ENCODE measurements around the gene EXTL1. TPM values are rescaled to one million over a fixed set of nuclear protein-coding genes. Genes with fewer than 3 reads are reported as not detected.

EXTL1 gene
- total RNA-seq, 1 donor from 2014 or later, result 0.85 TPM

- no peak overlapping the region for H3K4me3 ChIP-seq
- intact Hi-C loops (cut with DNase I), result no loop called here
- H3K27me3 ChIP-seq, result no peaks in the 10 kb centered on the region
- no peaks in the 10 kb centered on the region for H3K4me1 ChIP-seq
- H3K9me3 ChIP-seq, result no peaks in the 10 kb centered on the region
- DNase-seq (ENCODE audit: low spot score in 2 of 2), result no peak
- TF ChIP-seq CTCF (IDR thresholded peaks at IDR 0.05), result no peak
- H3K36me3 ChIP-seq, result no peaks in the 10 kb centered on the region
- H3K27ac ChIP-seq, result no peak overlapping the region
Observed at GRCh38 chr1:26069941-26070295, 48.3 kb downstream of the EXTL1 start.

- H3K9me3 ChIP-seq, result no peaks in the 10 kb centered on the region
- DNase-seq (ENCODE audit: low spot score in 2 of 2), result no peak
- intact Hi-C loops (cut with DNase I), result no loop called here
- no peak for TF ChIP-seq CTCF (IDR thresholded peaks at IDR 0.05)
- no peak overlapping the region for H3K4me3 ChIP-seq
- no peaks in the 10 kb centered on the region for H3K36me3 ChIP-seq
- H3K27me3 ChIP-seq, result no peaks in the 10 kb centered on the region
- H3K4me1 ChIP-seq, result no peaks in the 10 kb centered on the region
- no peak overlapping the region for H3K27ac ChIP-seq
Observed at GRCh38 chr1:26070296-26070962, 48.9 kb downstream of the EXTL1 start.

- H3K4me1 ChIP-seq, result no peaks in the 10 kb centered on the region
- no peak for TF ChIP-seq CTCF (IDR thresholded peaks at IDR 0.05)
- intact Hi-C loops (cut with DNase I), result no loop called here
- no peaks in the 10 kb centered on the region for H3K36me3 ChIP-seq
- no peak for DNase-seq (ENCODE audit: low spot score in 2 of 2)
- no peaks in the 10 kb centered on the region for H3K27me3 ChIP-seq
- H3K27ac ChIP-seq, result no peak overlapping the region
- no peak overlapping the region for H3K4me3 ChIP-seq
- no peaks in the 10 kb centered on the region for H3K9me3 ChIP-seq
Observed at GRCh38 chr1:26070963-26071342, 49.4 kb downstream of the EXTL1 start.

GRCh38 chr1:26072305-26072704 is 50.7 kb downstream of the EXTL1 start:
- intact Hi-C loops (cut with DNase I), result no loop called here
- Histone ChIP-seq H3K36me3 (no peaks in the 10 kb centered on the region), H3K4me1 (no peaks in the 10 kb centered on the region), H3K27ac (no peak overlapping the region), H3K9me3 (no peaks in the 10 kb centered on the region), H3K27me3 (no peaks in the 10 kb centered on the region), H3K4me3 (no peak overlapping the region)
- no peak for TF ChIP-seq CTCF (IDR thresholded peaks at IDR 0.05)
- DNase-seq (ENCODE audit: low spot score in 2 of 2), result no peak

GRCh38 chr1:26075421-26076144 is 54.0 kb downstream of the EXTL1 start:
- DNase-seq (ENCODE audit: low spot score in 2 of 2), result no peak
- no peak overlapping the region for H3K4me3 ChIP-seq
- TF ChIP-seq CTCF (IDR thresholded peaks at IDR 0.05), result no peak
- intact Hi-C loops (cut with DNase I), result no loop called here
- H3K4me1 ChIP-seq, result no peaks in the 10 kb centered on the region
- no peaks in the 10 kb centered on the region for H3K9me3 ChIP-seq
- no peaks in the 10 kb centered on the region for H3K36me3 ChIP-seq
- H3K27ac ChIP-seq, result no peak overlapping the region
- no peaks in the 10 kb centered on the region for H3K27me3 ChIP-seq

All from ascending aorta (tissue), 2 donors.